T-helper 2 cell treated with Interferon-gamma antibody and Interleukin-4, amounts not matched to agents 100 ng/mL and 5 ng/mL, for 36 hours (primary cell): ENCODE results near the gene RIOX2. TPM values are rescaled to one million over a fixed set of nuclear protein-coding genes. Genes with fewer than 3 reads are reported as not detected.

Source experiments
- intact Hi-C: fragments of 100-400 bp; cut with micrococcal nuclease; formaldehyde crosslinking; loops from one replicate; pipeline ENCODE4 v1.15.1; 2023
- total RNA-seq: library from RNA; stranded (reverse); gene quantifications from 2 replicates; pipeline ENCODE4 v1.2.3, GENCODE V29; 2022

RIOX2 gene
- total RNA-seq, 1 donor from 2014 or later = 66.2 TPM

DNA sequence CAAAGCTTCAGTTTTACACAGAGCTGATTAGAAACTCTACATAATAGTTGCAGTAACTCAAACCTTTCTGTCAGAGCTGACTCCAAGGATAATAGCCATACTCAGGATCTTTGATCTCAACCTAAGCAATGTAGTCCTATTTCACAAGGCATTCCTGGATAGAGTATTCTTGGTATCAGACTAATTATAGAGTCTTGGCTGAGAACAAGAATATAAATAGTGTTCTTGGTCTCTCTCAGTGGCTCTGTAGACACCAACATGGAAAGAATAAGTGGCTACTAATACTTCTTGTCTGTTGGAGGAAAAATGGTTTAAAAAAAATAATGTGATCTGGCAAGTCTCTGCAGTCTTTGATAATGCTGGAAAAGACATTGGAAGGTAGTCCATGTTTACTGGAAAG is 55.7 kb downstream of the RIOX2 start:
- intact Hi-C loops = no loop called here

GRCh38 chr3:97914388-97914787 is 57.8 kb downstream of the RIOX2 start:
- intact Hi-C loops = no loop called here

DNA sequence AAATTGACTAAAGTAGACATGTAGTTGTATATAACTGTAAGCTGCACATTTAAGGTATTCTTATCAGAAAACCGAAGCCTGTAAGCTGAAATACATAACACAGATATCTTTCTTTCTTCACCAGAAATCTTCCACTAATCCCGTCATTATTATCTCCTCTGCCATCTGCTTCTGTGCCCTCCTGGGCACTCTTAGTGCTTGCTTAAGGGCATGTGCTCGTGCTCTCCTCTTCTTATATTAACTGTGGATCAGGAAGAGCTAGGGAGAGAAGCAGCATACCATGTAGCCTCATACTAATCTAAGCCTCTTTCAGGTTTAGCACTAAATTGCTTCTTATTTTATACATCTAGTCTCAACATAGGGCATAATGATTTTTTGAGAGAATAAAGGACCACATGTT is 60.8 kb downstream of the RIOX2 start:
- intact Hi-C loops = loop anchor here (2.0 kb wide), 3 partner anchors 39 to 89 kb away; partner anchors contain the start of gene CRYBG3

DNA sequence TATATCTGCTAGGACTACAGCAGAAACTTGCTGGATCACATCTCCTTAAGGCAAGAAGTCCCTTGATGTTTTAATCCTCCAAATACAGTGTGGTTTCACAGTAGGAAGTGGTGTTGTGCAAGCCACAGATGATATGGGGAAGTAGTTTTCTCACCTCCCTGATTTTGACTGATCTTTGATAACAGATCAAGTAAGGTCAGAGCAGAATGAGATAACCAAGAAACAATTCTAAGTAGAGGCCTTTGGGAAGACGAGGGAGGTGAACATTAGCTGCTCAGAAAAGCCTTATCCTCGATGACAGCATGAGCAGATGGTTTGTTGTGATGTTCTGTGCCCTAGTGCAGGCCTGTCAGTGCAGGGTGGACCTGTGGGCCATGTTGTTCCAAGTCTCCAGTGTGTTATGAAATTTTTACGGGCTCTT is 61.3 kb downstream of the RIOX2 start:
- intact Hi-C loops = loop anchor here (2.0 kb wide), 3 partner anchors 38 to 88 kb away; partner anchors contain the start of gene CRYBG3

GRCh38 chr3:97910236-97910831 is 61.9 kb downstream of the RIOX2 start:
- intact Hi-C loops = loop anchor here (2.0 kb wide), 3 partner anchors 38 to 88 kb away; partner anchors contain the start of gene CRYBG3

DNA sequence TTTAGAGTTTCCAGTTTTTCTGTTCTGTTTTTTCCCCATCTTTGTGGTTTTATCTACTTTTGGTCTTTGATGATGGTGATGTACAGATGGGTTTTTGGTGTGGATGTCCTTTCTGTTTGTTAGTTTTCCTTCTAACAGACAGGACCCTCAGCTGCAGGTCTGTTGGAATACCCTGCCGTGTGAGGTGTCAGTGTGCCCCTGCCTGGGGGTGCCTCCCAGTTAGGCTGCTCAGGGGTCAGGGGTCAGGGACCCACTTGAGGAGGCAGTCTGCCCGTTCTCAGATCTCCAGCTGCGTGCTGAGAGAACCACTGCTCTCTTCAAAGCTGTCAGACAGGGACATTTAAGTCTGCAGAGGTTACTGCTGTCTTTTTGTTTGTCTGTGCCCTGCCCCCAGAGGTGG is 62.4 kb downstream of the RIOX2 start:
- intact Hi-C loops = loop anchor here (2.0 kb wide), 3 partner anchors 37 to 87 kb away; partner anchors contain the start of gene CRYBG3

DNA sequence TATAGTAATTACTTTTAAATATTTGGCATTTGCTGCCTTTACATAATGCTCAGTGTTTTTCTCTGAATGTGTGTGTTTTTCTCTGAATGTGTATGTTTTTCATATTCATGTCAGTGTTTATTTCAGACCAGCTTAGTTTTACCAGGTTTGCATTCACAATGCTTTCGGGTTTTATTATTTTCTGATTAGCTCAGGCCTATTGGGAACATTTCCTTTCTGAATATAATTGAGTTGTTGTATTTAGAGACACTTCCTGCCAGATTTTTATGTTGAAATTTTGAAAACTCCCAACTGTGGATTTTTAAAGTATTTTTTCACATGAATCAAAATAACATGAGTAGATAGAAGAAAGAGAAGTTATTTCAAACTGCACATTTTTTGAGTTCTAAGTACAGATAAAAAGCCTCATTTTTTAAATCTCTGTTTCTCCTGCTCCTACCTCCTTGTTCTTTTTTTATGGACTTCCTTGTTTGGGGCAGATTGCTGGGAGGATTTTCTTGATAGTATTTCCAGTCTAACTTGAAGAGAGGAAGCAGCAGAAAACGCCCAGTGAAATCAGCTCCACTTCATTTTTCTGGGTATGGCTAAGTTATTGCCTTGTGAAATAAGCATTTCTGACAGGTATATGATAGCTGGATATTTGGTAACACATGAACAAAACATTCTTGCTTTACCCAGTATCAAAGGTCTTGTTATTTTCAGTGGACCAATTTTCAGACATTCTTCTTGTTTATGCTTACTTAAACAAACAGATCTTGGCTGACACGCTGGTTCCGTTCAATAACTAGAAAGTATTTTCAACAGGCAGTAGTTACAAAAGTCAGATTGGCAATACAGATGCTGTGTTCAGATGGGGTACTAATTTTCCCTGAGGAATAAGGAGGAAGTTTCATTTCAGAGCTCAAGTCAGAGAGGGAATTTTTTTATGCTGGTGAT is 70.7 kb downstream of the RIOX2 start:
- intact Hi-C loops = no loop called here

DNA sequence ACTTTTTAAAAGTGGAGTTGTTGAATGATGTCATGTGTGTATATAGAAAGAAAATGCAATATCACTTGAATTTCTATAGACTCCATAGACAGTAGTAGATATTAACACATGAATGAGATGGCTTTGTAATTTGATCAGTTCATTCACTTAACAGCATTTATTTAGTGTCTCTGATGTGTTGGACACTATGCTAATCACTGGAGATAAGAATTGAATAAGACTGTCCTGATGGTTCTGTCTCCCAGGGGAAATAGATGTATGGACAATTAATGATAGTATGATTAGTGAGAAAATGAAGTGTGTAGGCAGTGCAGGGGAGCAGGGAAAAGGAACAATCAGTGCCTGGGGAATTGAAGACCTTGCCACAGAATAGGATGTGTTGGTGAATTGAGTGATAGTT is 72.9 kb downstream of the RIOX2 start:
- intact Hi-C loops = no loop called here

DNA sequence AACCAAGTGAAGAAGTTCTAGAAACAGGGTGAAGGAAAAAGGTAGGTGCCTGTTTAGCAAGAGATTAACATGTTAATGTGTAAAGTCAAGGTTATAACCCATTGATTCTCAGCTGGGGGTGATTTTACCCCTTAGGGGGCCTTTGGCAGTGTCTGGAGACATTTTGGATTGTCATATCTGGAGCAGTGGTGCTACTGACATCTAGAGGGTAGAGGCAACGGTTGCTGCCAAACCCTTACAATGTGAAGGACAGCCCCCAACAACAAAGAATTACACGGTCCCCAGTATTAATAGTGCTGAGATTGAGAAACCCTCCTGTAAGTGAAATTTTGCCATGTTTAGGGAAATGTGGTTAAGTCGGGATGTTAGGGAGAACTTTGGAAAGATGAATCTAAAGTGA is 75.7 kb downstream of the RIOX2 start:
- intact Hi-C loops = no loop called here

DNA sequence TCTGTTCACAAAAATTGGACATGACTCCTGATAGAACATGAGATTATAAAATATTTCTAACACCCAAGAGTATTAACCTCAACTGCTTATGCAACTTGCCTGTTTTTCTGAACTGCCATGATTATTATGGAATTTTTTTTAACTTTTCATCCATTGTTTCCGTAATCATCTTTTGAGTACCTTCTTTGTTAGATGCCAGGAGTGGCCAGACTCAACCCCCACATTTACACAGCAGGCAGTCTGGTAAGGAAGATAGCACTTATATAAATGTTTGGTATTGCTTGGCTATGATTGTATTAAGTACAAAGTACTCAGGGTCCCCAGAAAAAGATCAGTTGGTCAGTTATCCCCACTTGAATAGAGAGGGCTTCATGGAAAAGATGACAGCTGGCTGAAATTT is 76.1 kb downstream of the RIOX2 start:
- intact Hi-C loops = no loop called here

GRCh38 chr3:97895216-97895615 is 77.0 kb downstream of the RIOX2 start:
- intact Hi-C loops = no loop called here

- intact Hi-C loops = no loop called here
These were observed 79.4 kb downstream of the RIOX2 start for GRCh38 chr3:97892852-97893251.

Other genes starting within 250 kb of the RIOX2 start
- 2.9 and 4.8 TPM in 2 replicates for gene ARL6, start 207.7 kb downstream of the RIOX2 start, total RNA-seq
- 8.3 and 8.5 TPM in 2 replicates for gene CRYBG3, start 150.4 kb downstream of the RIOX2 start, total RNA-seq
- 0.05 TPM in 2 replicates for gene GABRR3, start 62.9 kb upstream of the RIOX2 start, total RNA-seq
- not detected in 2 replicates for gene OR5AC2, start 114.7 kb upstream of the RIOX2 start, total RNA-seq
- gene OR5H1, start 158.3 kb upstream of the RIOX2 start, total RNA-seq = not detected in 2 replicates
- gene OR5H14, start 175.0 kb upstream of the RIOX2 start, total RNA-seq = 0.02 TPM in 1 of 2 replicates, not detected in the other
- not detected in 2 replicates for gene OR5H15, start 194.3 kb upstream of the RIOX2 start, total RNA-seq